Tibial nerve (tissue), 4 donors: ENCODE measurements around the gene MFSD2A. TPM values are rescaled to one million over a fixed set of nuclear protein-coding genes. Genes with fewer than 3 reads are reported as not detected.

Source experiments
- DNase-seq, 2 donors: peaks; one replicate each; pipeline ENCODE4 v3.0.0-alpha.2; 2019; ENCODE audit warnings: low spot score in 2 of 2
- H3K27ac ChIP-seq, 4 donors: fragments of 200-600 bp; sonication (generic) in 3 of 4; one replicate each; pipeline ENCODE4 v1.5.1; 2017 to 2019; ENCODE audit warnings: mild to moderate bottlenecking in 1 of 4
- H3K27me3 ChIP-seq, 2 donors: fragments of 200-600 bp; sonication (generic) in 1 of 2; one replicate each; pipeline versions ENCODE4 v1.5.1 to v1.6.0; 2017 to 2019
- H3K36me3 ChIP-seq, 3 donors: fragments of 200-600 bp; sonication (generic); one replicate each; pipeline ENCODE4 v1.5.1; 2018 to 2019
- H3K4me1 ChIP-seq, 4 donors: fragments of 200-600 bp; sonication (generic) in 3 of 4; one replicate each; pipeline ENCODE4 v1.5.1; 2017 to 2019
- H3K4me3 ChIP-seq, 4 donors: fragments of 200-600 bp; sonication (generic) in 3 of 4; one replicate each; pipeline ENCODE4 v1.5.1; 2017 to 2019; ENCODE audit warnings: mild to moderate bottlenecking in 1 of 4, moderate library complexity in 1 of 4
- H3K9me3 ChIP-seq, 4 donors: fragments of 200-600 bp; sonication (generic) in 3 of 4; one replicate each; pipeline ENCODE4 v1.5.1; 2017 to 2019
- EP300 ChIP-seq, 2 donors: sonication (generic); formaldehyde crosslinking; IDR thresholded peaks; one replicate each; pipeline ENCODE4 v1.6.1; 2017; ENCODE audit warnings: antibody characterized with exemption in 2 of 2, mild to moderate bottlenecking in 1 of 2
- POLR2A ChIP-seq, 2 donors: fragments of 450-650 bp; IDR thresholded peaks; one replicate each; pipeline ENCODE4 v1.6.1; 2017; ENCODE audit warnings: antibody characterized with exemption in 2 of 2, mild to moderate bottlenecking in 2 of 2, moderate library complexity in 2 of 2
- WGBS, 2 donors: methylation state at CpG; one replicate each; pipeline ENCODE4 v1.1.5; 2018; 5-methylcytosine and 5-hydroxymethylcytosine counted together
- total RNA-seq, 4 donors: library from RNA; depleted of rRNA; stranded (reverse); fragments of >200 nt; gene quantifications; one replicate each; pipeline ENCODE4 v1.1.0, GENCODE V29; 2016
- TF ChIP-seq, protein P1 (sequence below), 5 experiments: fragments of 200-600 bp in 3 of 5; fragments of 450-650 bp in 2 of 5; sonication (generic) in 3 of 5; IDR thresholded peaks; one replicate each; pipeline ENCODE4 v1.5.1; 2016 to 2019; ENCODE audit warnings: antibody characterized with exemption in 5 of 5, mild to moderate bottlenecking in 3 of 5, moderate library complexity in 2 of 5

The MFSD2A gene
- total RNA-seq, result 10 to 100 TPM in 3 of 4 donors, 1 to 10 TPM in 1; 6.0 to 24.3 (median 18.1) TPM

DNA sequence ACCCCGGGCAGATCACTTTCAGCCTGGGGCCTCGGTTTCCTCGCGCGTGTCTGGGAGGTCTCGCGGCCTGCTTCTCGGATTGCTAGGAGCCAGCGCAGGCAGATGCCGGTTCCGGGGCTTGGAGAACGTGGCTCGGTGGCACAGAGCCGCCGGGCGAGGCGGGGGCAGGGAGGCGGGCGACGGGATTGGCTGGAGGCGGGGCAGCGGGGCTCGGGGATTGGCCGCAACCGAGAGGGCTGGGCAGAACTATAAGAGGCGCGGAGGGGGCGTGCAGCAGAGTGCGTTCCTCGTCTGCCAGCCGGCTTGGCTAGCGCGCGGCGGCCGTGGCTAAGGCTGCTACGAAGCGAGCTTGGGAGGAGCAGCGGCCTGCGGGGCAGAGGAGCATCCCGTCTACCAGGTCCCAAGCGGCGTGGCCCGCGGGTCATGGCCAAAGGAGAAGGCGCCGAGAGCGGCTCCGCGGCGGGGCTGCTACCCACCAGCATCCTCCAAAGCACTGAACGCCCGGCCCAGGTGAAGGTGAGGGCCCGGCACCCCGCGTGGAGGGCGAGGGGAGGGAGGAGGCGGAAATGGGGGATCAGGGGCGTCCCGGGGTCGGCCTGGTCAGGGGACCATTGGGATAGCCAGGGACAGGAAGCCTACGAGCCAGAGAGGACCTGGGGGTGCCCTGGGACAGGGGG is at the start of gene MFSD2A:
Gene MFSD2A (plus strand): TSS at position 276 of the 677 bp plus-strand sequence. CDS start 148 bp downstream, at position 424.
- no peaks in the 10 kb centered on the region for H3K9me3 ChIP-seq
- H3K27me3 ChIP-seq, result no peaks in the 10 kb centered on the region
- peak within 1 kb of the TSS; percentile 45 to 81 (median 60) for H3K4me3 ChIP-seq
- peak; percentile 83 to 86 for DNase-seq
- peak in 1 of 2 donors; percentile 84 for TF ChIP-seq EP300 (IDR thresholded peaks at IDR 0.05)
- TF ChIP-seq, protein P1, sequence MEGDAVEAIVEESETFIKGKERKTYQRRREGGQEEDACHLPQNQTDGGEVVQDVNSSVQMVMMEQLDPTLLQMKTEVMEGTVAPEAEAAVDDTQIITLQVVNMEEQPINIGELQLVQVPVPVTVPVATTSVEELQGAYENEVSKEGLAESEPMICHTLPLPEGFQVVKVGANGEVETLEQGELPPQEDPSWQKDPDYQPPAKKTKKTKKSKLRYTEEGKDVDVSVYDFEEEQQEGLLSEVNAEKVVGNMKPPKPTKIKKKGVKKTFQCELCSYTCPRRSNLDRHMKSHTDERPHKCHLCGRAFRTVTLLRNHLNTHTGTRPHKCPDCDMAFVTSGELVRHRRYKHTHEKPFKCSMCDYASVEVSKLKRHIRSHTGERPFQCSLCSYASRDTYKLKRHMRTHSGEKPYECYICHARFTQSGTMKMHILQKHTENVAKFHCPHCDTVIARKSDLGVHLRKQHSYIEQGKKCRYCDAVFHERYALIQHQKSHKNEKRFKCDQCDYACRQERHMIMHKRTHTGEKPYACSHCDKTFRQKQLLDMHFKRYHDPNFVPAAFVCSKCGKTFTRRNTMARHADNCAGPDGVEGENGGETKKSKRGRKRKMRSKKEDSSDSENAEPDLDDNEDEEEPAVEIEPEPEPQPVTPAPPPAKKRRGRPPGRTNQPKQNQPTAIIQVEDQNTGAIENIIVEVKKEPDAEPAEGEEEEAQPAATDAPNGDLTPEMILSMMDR (IDR thresholded peaks at IDR 0.05), result no peak
- peak; percentile 11 to 66 for TF ChIP-seq POLR2A (IDR thresholded peaks at IDR 0.05)
- WGBS, 2 donors, result 1% methylated on average over 30 to 31 of the region's 62 CpGs
- peaks cover 0 to 50% (median 37%) of the 10 kb centered on the region in 4 donors for H3K4me1 ChIP-seq
- H3K36me3 ChIP-seq, result no peaks in the 10 kb centered on the region
- peak within 1 kb of the TSS; percentile 70 to 85 (median 78) for H3K27ac ChIP-seq

GRCh38 chr1:39905172-39905571 is 49.8 kb upstream of the MFSD2A start:
- H3K9me3 ChIP-seq, result peaks cover 0 to 9% (median 0%) of the 10 kb centered on the region in 4 donors
- H3K27me3 ChIP-seq, result peaks cover 0 to 22% of the 10 kb centered on the region in 2 donors
- H3K4me3 ChIP-seq, result no peak overlapping the region
- TF ChIP-seq, protein P1 (IDR thresholded peaks at IDR 0.05), result no peak
- no peak for TF ChIP-seq POLR2A (IDR thresholded peaks at IDR 0.05)
- TF ChIP-seq EP300 (IDR thresholded peaks at IDR 0.05), result no peak
- 80 to 81% methylated on average over 4 of the region's 4 CpGs for WGBS, 2 donors
- no peaks in the 10 kb centered on the region for H3K36me3 ChIP-seq
- no peak overlapping the region for H3K27ac ChIP-seq
- no peak for DNase-seq
- peaks cover 0 to 23% (median 8%) of the 10 kb centered on the region in 4 donors for H3K4me1 ChIP-seq

DNA sequence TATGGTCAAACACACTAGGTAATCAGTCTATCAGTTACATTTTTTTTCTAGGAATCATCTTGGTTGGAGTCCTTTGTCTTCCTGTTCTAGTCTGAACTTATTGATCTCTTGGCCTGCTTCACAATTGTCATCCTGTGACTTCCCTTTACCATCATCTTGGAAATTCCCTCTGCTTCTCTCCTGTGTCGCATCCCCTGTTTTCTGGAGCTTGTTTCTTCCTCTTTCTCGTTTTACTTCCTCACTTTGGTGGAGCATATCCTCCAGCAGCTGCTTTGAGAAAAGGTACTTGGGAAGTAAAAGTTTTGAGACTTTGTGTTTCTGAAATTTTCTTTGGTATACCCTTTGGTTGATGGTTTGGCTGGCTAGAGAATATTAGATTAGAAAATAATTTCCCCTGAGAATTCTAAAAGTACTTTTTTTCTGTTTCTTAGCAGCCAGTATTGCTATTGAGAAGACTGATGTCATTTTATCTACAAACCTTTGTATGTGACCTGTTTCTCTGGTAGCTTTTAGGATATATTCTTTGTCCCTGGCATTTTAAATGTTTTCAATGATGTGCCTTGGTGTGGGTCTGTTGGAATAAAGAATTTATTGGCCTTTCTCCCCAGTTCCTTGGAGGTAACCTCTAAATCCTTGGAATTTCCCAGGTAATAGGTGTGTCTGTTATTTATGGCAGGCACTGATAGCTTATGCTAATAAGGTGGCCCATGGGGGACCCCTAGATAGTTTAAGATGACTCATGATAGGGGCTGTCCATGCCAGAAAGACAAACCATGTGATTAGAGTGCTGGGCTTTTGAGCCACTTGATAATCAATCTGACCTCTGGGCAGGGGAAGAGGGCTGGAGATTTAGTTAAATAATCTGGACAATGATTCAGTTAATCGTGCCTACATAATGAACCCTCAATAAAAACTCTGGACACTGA is 47.2 kb upstream of the MFSD2A start:
- DNase-seq, result no peak
- no peak for TF ChIP-seq POLR2A (IDR thresholded peaks at IDR 0.05)
- TF ChIP-seq, protein P1 (IDR thresholded peaks at IDR 0.05), result no peak
- no peak for TF ChIP-seq EP300 (IDR thresholded peaks at IDR 0.05)
- Histone ChIP-seq H3K4me1 (peaks cover 0 to under 1% (median under 1%) of the 10 kb centered on the region in 4 donors), H3K4me3 (no peak overlapping the region), H3K9me3 (peaks cover 0 to 9% (median 0%) of the 10 kb centered on the region in 4 donors), H3K27me3 (peaks cover 0 to 6% of the 10 kb centered on the region in 2 donors), H3K27ac (no peak overlapping the region), H3K36me3 (no peaks in the 10 kb centered on the region)
- WGBS, 2 donors, result 71 to 85% methylated on average over 3 of the region's 3 CpGs

DNA sequence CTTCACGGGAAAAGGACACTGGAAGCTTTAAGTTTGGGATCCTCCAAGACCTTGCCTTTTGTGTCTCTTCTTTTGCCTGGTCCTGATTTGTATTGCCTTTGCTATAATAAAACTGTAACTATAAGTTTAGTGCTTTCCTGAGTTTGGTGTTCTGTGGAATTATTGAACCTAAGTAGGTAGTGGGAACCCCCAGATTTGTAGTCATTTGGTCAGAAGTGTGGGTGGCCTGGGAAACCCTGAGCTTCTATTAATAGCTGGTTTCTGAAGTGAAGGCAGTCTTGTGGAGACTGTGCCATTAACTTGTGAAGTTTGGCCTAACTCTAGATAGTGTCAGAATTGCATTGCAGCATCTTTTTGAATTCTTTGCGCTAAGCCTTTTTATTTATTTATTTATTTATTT is 46.4 kb upstream of the MFSD2A start:
- Histone ChIP-seq H3K36me3 (no peaks in the 10 kb centered on the region), H3K27me3 (no peaks in the 10 kb centered on the region), H3K4me1 (no peaks in the 10 kb centered on the region), H3K27ac (no peak overlapping the region), H3K9me3 (peaks cover 0 to 9% (median 0%) of the 10 kb centered on the region in 4 donors), H3K4me3 (no peak overlapping the region)
- DNase-seq, result no peak
- TF ChIP-seq, protein P1 (IDR thresholded peaks at IDR 0.05), result no peak
- no peak for TF ChIP-seq POLR2A (IDR thresholded peaks at IDR 0.05)
- TF ChIP-seq EP300 (IDR thresholded peaks at IDR 0.05), result no peak
- 95 to 98% methylated on average over 2 of the region's 2 CpGs for WGBS, 2 donors
